ENCODE measurements around the gene TMED1. TPM values are rescaled to one million over a fixed set of nuclear protein-coding genes. Genes with fewer than 3 reads are reported as not detected.

TMED1 gene
- total RNA-seq, 1 experiment from 2014 or later, result 32.3 TPM

DNA sequence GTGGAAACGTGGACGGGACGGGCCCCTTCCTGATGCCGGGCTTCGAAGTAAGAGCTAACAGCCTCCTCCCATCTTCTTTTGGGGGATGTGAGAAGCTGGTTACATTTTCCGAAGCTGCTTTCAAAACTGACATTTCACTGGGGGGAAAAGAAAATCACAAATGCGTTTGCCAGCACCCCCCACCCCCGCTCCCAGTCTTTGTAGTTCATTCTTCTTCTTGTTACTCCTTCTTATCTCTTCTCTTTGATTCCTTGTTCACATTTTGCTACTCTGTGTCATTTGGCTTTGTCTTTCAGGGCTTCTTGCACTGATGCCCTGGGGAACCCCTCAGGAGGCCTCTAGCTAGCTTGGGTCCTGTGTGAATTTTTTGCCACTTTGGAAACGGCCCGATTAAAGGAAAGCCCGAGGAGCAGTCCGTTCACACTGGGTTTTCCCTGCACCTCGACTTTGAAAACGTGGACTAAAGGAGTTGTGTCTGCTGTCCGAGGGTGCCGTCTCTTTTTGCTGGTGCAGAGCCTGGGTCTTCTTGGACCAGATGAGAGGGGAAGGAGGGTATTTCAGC, 36.6 kb upstream of the TMED1 start:
- Histone ChIP-seq H3K4ac (ENCODE audit: low read depth, low read length) (no peak overlapping the region), H2BK15ac (ENCODE audit: low read depth, low read length) (no peak overlapping the region), H3K79me1 (ENCODE audit: insufficient read depth, low read depth, low read length, poor library complexity, severe bottlenecking) (peaks cover 5% of the 10 kb centered on the region), H4K91ac (ENCODE audit: insufficient read length, low read depth, low read length) (no peak overlapping the region), H3K9ac (ENCODE audit: extremely low read depth, insufficient read length, low read length) (peak overlapping the region; percentile 61), H2BK20ac (ENCODE audit: low read depth, low read length, poor library complexity, severe bottlenecking) (no peak overlapping the region), H2BK12ac (ENCODE audit: insufficient read length, low read depth, low read length) (no peak overlapping the region), H3K9me3 (ENCODE audit: control insufficient read depth, low read depth, low read length) (no peaks in the 10 kb centered on the region), H3K18ac (ENCODE audit: insufficient read length, low read depth, low read length) (no peak overlapping the region), H2AFZ (ENCODE audit: low read length) (no peak overlapping the region), H2BK5ac (ENCODE audit: insufficient read length, low read length) (no peak overlapping the region), H3K27ac (ENCODE audit: insufficient read length, low read depth, low read length) (no peak overlapping the region), H3K23me2 (ENCODE audit: insufficient read length, low read depth, low read length, poor library complexity, severe bottlenecking) (peaks cover 8% of the 10 kb centered on the region), H2AK5ac (ENCODE audit: insufficient read length, low read length) (no peak overlapping the region), H3K27me3 (ENCODE audit: insufficient read depth, low read length) (no peaks in the 10 kb centered on the region), H3K23ac (ENCODE audit: insufficient read length, low read depth, low read length) (no peak overlapping the region), H3K4me1 (ENCODE audit: insufficient read depth, low read length) (peaks cover 2% of the 10 kb centered on the region; the same call in 1 of the 2 replicates), H3K4me2 (ENCODE audit: insufficient read depth, insufficient read length, low read length) (peak overlapping the region; percentile 71), H3K14ac (ENCODE audit: insufficient read depth, low read length) (no peak overlapping the region), H2BK120ac (ENCODE audit: low read depth, low read length, poor library complexity, severe bottlenecking) (no peak overlapping the region), H3T11ph (ENCODE audit: low read length) (no peak overlapping the region), H4K8ac (replicated peaks; ENCODE audit: insufficient read length, low read depth, low read length) (no peak overlapping the region), H3K79me2 (ENCODE audit: insufficient read depth, low read length) (peaks cover 22% of the 10 kb centered on the region; the same call in 1 of the 2 replicates), H4K5ac (ENCODE audit: insufficient read length, low read depth, low read length) (no peak overlapping the region), H4K20me1 (ENCODE audit: control insufficient read depth, insufficient read depth, insufficient read length) (no peaks in the 10 kb centered on the region), H3K56ac (ENCODE audit: insufficient read length, low read depth, low read length) (no peak overlapping the region)
- Mint-ChIP-seq H3K27ac (peak overlapping the region; percentile 10 to 53 (median 50); a peak in 5 of 7 replicates), H3K4me3 (peak overlapping the region; percentile 85 to 89), H3K36me3 (ENCODE audit: insufficient read depth in 1 of 3, low read depth in 3 of 3) (peaks cover 1 to 18% (median 4%) of the 10 kb centered on the region in 3 experiments; a peak in 4 of 7 replicates), H3K27me3 (ENCODE audit: low read depth) (no peaks in the 10 kb centered on the region), H3K9me3 (no peaks in the 10 kb centered on the region), H3K4me1 (peaks cover 12 to 22% of the 10 kb centered on the region in 2 experiments)
- TF ChIP-seq, protein P1, sequence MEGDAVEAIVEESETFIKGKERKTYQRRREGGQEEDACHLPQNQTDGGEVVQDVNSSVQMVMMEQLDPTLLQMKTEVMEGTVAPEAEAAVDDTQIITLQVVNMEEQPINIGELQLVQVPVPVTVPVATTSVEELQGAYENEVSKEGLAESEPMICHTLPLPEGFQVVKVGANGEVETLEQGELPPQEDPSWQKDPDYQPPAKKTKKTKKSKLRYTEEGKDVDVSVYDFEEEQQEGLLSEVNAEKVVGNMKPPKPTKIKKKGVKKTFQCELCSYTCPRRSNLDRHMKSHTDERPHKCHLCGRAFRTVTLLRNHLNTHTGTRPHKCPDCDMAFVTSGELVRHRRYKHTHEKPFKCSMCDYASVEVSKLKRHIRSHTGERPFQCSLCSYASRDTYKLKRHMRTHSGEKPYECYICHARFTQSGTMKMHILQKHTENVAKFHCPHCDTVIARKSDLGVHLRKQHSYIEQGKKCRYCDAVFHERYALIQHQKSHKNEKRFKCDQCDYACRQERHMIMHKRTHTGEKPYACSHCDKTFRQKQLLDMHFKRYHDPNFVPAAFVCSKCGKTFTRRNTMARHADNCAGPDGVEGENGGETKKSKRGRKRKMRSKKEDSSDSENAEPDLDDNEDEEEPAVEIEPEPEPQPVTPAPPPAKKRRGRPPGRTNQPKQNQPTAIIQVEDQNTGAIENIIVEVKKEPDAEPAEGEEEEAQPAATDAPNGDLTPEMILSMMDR (conservative IDR thresholded peaks at IDR 0.05), result no peak
- WGBS (ENCODE audit: extremely low coverage, insufficient read length, low lambda C conversion rate), result no CpG with 5 or more reads among the region's 16 CpGs
- no peak for DNase-seq

All from H9 (cell line).